HepG2 (cell line): Measurements from ENCODE around the gene WFDC6. TPM values are rescaled to one million over a fixed set of nuclear protein-coding genes. Genes with fewer than 3 reads are reported as not detected.

Source experiments
- ATAC-seq: fragments of 200-7000 bp; cut with Tn5 transposase; 3 replicates; pipeline ENCODE4 v1.9.1; 2020; ENCODE audit warnings: mild to moderate bottlenecking, moderate library complexity
- BruUV-seq: library from RNA; stranded (reverse); fragments of 400-500 nt; replicated peaks from 2 replicates; lab custom pipeline; 2021; lab: Mats Ljungman, UMichigan
- CTCF ChIA-PET: fragments of 300-600 bp; formaldehyde crosslinking; extraction: SDS; loops from one replicate; lab custom pipeline; 2021; ENCODE audit warnings: low total read pairs, inconsistent platforms, low intra/inter-chr PET ratio; lab: Yijun Ruan, JAX
- POLR2A ChIA-PET: fragments of 350-600 bp; sonication (Branson Sonifier 250); formaldehyde crosslinking; loops from one replicate; lab custom pipeline; 2020; ENCODE audit warnings: antibody characterized with exemption, inconsistent platforms; lab: Yijun Ruan, JAX
- DNase-seq: peaks from one replicate; pipeline ENCODE4 v3.0.0-alpha.2; 2015; ENCODE audit warnings: low spot score
- FAIRE-seq: peaks from 3 replicates; lab custom pipeline; 2011; peaks lifted over from hg19 to GRCh38; lab: Jason Lieb, UNC
- H2AFZ ChIP-seq: one replicate; pipeline ENCODE4 v1.6.1; 2011; ENCODE audit warnings: low read length, inconsistent platforms
- H3K27ac ChIP-seq: fragments of 300-600 bp; 3 replicates; pipeline ENCODE4 v1.8.0; 2011; ENCODE audit warnings: mixed run types, mild to moderate bottlenecking, mixed read lengths, low read length, inconsistent platforms; ENCODE audit not compliant: insufficient read depth; ENCODE audit errors: extremely low read length
- H3K27me3 ChIP-seq, 2 experiments: fragments of 200-600 bp in 1 of 2; 2 replicates in 1 of 2; 3 replicates in 1 of 2; pipeline versions ENCODE4 v1.6.0 to v1.8.0; 2011; ENCODE audit warnings: low read length in 2 of 2, mild to moderate bottlenecking in 2 of 2, moderate library complexity in 2 of 2, inconsistent platforms in 1 of 2; ENCODE audit not compliant: insufficient read depth in 2 of 2, control insufficient read depth in 1 of 2
- H3K36me3 ChIP-seq, 2 experiments: fragments of 200-600 bp in 1 of 2; replicated peaks in 1 of 2; 2 replicates in 1 of 2; 3 replicates in 1 of 2; pipeline versions ENCODE4 v1.5.1 to v1.8.0; 2011; ENCODE audit warnings: low read length in 2 of 2, inconsistent platforms in 1 of 2; ENCODE audit not compliant: insufficient read depth in 2 of 2, control insufficient read depth in 1 of 2
- H3K4me1 ChIP-seq: 2 replicates; pipeline ENCODE4 v1.5.1; 2012; ENCODE audit warnings: low read length, inconsistent platforms; ENCODE audit not compliant: insufficient read depth
- H3K4me2 ChIP-seq: 2 replicates; pipeline ENCODE4 v1.6.0; 2011; ENCODE audit warnings: low read depth, low read length, inconsistent platforms
- H3K4me3 ChIP-seq, 3 experiments: fragments of 200-600 bp in 1 of 3; sonication (generic), shearing (Covaris generic) in 1 of 3; replicated peaks in 1 of 3; 2 replicates each; pipeline ENCODE4 v1.5.1; 2011 to 2016; ENCODE audit warnings: low read length in 3 of 3, inconsistent platforms in 2 of 3, low read depth in 2 of 3, mild to moderate bottlenecking in 2 of 3, control low read depth in 1 of 3, mixed read lengths in 1 of 3; ENCODE audit not compliant: insufficient read depth in 1 of 3
- H3K79me2 ChIP-seq: one replicate; pipeline ENCODE4 v1.6.1; 2011; ENCODE audit warnings: low read length, inconsistent platforms; ENCODE audit not compliant: insufficient read depth
- H3K9ac ChIP-seq: 2 replicates; pipeline ENCODE4 v1.6.0; 2011; ENCODE audit warnings: mild to moderate bottlenecking, low read depth, low read length, inconsistent platforms; ENCODE audit not compliant: insufficient read depth
- H3K9me3 ChIP-seq: 2 replicates; pipeline ENCODE4 v1.5.1; 2012; ENCODE audit warnings: mild to moderate bottlenecking, low read length
- H4K20me1 ChIP-seq: 2 replicates; pipeline ENCODE4 v1.6.0; 2011; ENCODE audit warnings: inconsistent platforms, mild to moderate bottlenecking, low read length, moderate library complexity; ENCODE audit not compliant: insufficient read depth
- BRCA1 ChIP-seq: sonication (generic); formaldehyde crosslinking; IDR thresholded peaks from 2 replicates; pipeline ENCODE4 v1.4.0; 2020; ENCODE audit warnings: missing genetic modification reagents
- SKI ChIP-seq: fragments of 450-650 bp; IDR thresholded peaks from one replicate; pipeline ENCODE4 v1.6.1; 2018; ENCODE audit warnings: mild to moderate bottlenecking; ENCODE audit not compliant: partially characterized antibody
- WGBS: methylation state at CpG from one replicate; pipeline ENCODE4 v1.1.6; 2017; ENCODE audit warnings: low lambda C conversion rate; 5-methylcytosine and 5-hydroxymethylcytosine counted together
- in situ Hi-C: cut with HindIII; loops from 2 replicates; pipeline ENCODE4 v1.10.0; 2017; ENCODE audit warnings: low pct_unique_long_range_greater_than_20kb; ENCODE audit not compliant: extremely low pct_ligation_motif_present
- intact Hi-C: fragments of 100-400 bp; cut with micrococcal nuclease; formaldehyde crosslinking; loops from one replicate; pipeline ENCODE4 v1.10.0; 2022; ENCODE audit not compliant: unreplicated experiment
- polyA plus RNA-seq, 8 experiments: library from polyadenylated mRNA; depleted of rRNA in 3 of 8; stranded (reverse) in 7 of 8; unstranded in 1 of 8; fragments of >200 nt; fragmentation: Illumina TruSeq in 4 of 8; extraction: Trizol in 4 of 8; gene quantifications; 2 replicates each; pipeline versions ENCODE4 v1.2.1 to v1.2.3, GENCODE V29; 2011 to 2016; ENCODE audit warnings: low read depth in 4 of 8, missing spikeins in 1 of 8, mixed read lengths in 1 of 8; ENCODE audit not compliant: insufficient read depth in 1 of 8
- total RNA-seq, 5 experiments: library from RNA; depleted of rRNA; stranded (reverse); fragments of >200 nt; fragmentation: Illumina TruSeq; extraction: Trizol; gene quantifications; 2 replicates each; pipeline ENCODE4 v1.2.3, GENCODE V29; 2016; ENCODE audit warnings: low read depth in 1 of 5
- TF ChIP-seq, protein P1 (sequence below), 2 experiments: IDR thresholded peaks; 2 replicates each; pipeline ENCODE4 v1.6.1; 2011 to 2012; ENCODE audit warnings: low read length in 2 of 2, borderline replicate concordance in 1 of 2, low read depth in 1 of 2, mild to moderate bottlenecking in 1 of 2, moderate library complexity in 1 of 2

WFDC6 gene
- total and polyA plus RNA-seq, 2 of the 13 experiments (the other 11 are each of a cell fraction or from before 2014, with no cell fraction given) = not detected

DNA sequence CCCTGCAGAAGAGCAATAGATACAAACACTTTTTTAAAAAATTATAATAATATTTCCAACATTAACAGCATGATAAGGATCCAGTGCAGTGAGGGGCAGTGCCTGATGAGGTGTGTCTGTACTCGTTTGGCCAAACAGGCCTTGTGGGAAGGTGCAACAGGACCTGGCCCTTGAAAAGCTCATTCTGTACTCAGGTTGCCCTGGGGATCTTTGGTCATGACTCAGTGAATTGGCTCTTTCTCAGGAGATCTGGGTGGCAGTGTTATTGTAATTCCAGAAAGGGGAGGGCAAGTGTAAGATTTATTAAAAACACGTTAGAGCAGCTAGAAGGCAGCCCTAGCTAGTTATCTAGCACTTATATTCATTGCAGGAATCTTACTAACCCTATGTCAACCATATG is 21.0 kb downstream of the WFDC6 start (continued):
- TF ChIP-seq, protein P1, sequence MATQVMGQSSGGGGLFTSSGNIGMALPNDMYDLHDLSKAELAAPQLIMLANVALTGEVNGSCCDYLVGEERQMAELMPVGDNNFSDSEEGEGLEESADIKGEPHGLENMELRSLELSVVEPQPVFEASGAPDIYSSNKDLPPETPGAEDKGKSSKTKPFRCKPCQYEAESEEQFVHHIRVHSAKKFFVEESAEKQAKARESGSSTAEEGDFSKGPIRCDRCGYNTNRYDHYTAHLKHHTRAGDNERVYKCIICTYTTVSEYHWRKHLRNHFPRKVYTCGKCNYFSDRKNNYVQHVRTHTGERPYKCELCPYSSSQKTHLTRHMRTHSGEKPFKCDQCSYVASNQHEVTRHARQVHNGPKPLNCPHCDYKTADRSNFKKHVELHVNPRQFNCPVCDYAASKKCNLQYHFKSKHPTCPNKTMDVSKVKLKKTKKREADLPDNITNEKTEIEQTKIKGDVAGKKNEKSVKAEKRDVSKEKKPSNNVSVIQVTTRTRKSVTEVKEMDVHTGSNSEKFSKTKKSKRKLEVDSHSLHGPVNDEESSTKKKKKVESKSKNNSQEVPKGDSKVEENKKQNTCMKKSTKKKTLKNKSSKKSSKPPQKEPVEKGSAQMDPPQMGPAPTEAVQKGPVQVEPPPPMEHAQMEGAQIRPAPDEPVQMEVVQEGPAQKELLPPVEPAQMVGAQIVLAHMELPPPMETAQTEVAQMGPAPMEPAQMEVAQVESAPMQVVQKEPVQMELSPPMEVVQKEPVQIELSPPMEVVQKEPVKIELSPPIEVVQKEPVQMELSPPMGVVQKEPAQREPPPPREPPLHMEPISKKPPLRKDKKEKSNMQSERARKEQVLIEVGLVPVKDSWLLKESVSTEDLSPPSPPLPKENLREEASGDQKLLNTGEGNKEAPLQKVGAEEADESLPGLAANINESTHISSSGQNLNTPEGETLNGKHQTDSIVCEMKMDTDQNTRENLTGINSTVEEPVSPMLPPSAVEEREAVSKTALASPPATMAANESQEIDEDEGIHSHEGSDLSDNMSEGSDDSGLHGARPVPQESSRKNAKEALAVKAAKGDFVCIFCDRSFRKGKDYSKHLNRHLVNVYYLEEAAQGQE (IDR thresholded peaks at IDR 0.05; ENCODE audit: borderline replicate concordance in 1 of 2, low read depth in 1 of 2, low read length in 2 of 2) = no peak
- no peak for TF ChIP-seq SKI

DNA sequence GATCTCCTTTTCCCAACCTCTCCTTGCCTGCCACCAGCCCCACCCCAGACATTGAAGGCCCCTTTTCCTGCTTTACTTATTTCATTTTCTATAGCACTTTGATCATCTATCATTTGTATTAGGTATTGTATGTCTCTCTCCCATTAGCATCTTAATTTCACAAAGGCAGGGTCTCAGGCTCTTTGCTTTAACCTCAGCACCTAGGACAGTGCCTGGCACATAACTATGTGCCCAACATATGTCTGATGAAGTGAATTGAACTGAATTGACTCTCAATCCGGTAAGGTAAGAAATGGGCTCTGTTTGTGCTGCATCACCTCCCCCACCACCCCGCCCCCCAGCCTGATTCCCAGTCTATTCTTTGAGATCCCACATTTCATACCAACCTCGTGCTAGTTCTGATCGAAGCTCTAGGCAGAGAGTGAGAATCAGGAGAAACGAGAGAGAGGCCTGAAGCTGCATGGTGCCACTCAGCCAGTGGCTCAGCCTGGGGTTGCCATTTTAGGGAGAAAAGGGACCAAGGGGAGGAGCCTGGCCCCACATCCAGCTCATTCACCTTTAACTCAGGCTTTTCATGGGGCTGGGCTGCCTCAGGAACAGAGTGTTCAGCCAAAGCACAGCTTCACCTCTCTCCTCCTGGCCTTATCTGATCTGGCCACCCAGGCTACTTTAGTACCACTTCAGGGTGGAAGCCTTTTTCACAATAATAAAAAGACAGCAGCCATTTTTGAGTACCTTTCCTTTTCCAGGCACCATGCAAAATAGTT is 24.0 kb downstream of the WFDC6 start, which contains the start of gene SPINT3:
SPINT3 (minus strand) TSS at position 476 of the 767 bp plus-strand sequence; CDS start at position 462, 14 bp downstream.
- in situ Hi-C loops = no loop called here
- Histone ChIP-seq H3K36me3 (no peaks in the 10 kb centered on the region), H3K9me3 (no peaks in the 10 kb centered on the region), H3K4me3 (no peak within 1 kb of the TSS), H3K4me2 (no peak within 1 kb of the TSS), H3K79me2 (no peaks in the 10 kb centered on the region), H3K27me3 (peaks cover 0 to 8% of the 10 kb centered on the region in 2 experiments; a peak in 2 of 5 replicates), H3K27ac (no peak within 1 kb of the TSS)
- intact Hi-C loops = no loop called here
- CTCF ChIA-PET = no interaction called here
- TF ChIP-seq, protein P1 (IDR thresholded peaks at IDR 0.05; ENCODE audit: borderline replicate concordance in 1 of 2, low read depth in 1 of 2, low read length in 2 of 2) = peak in 1 of 2 experiments; percentile 83
- TF ChIP-seq BRCA1 (CRISPR knock-in tag) = no peak
- TF ChIP-seq, all 625 proteins: peak for 1
- DNase-seq (no peak), ATAC-seq (no peak), FAIRE-seq (no peak)
- H3K4me1 ChIP-seq = no peaks in the 10 kb centered on the region
- POLR2A ChIA-PET = no interaction called here
- no TSS peak for BruUV-seq
- no peak within 1 kb of the TSS for H2AFZ ChIP-seq
- WGBS = 2% methylated on average over 5 of the region's 5 CpGs
- no peak within 1 kb of the TSS for H3K9ac ChIP-seq
- no peaks in the 10 kb centered on the region for H4K20me1 ChIP-seq
